Spleen (tissue), 7 donors: ENCODE results near the gene FLG.

Experiments
- POLR2A ChIP-seq, 3 donors: fragments of 450-650 bp; IDR thresholded peaks; one replicate each; pipeline ENCODE4 v1.5.1; 2017; ENCODE audit warnings: antibody characterized with exemption in 3 of 3, mild to moderate bottlenecking in 1 of 3
- TF ChIP-seq, protein P1 (sequence below), 11 experiments: fragments of 200-600 bp in 7 of 11; fragments of 450-650 bp in 4 of 11; sonication (generic) in 4 of 11; IDR thresholded peaks in 8 of 11; conservative IDR thresholded peaks in 3 of 11; 1 replicate in 7 of 11; 2 replicates in 4 of 11; pipeline versions ENCODE4 v1.4.0 to v1.8.0; 2016 to 2021; ENCODE audit warnings: antibody characterized with exemption in 11 of 11, inconsistent platforms in 4 of 11, mild to moderate bottlenecking in 1 of 11
- donor health status: DM: no; HTN: no; CAD: no; lungs with moderate emphysema.
- donor health status: DM: no; HTN: no; CAD: no.
- donor health status: DM: no; HTN: no; CAD: no.

DNA sequence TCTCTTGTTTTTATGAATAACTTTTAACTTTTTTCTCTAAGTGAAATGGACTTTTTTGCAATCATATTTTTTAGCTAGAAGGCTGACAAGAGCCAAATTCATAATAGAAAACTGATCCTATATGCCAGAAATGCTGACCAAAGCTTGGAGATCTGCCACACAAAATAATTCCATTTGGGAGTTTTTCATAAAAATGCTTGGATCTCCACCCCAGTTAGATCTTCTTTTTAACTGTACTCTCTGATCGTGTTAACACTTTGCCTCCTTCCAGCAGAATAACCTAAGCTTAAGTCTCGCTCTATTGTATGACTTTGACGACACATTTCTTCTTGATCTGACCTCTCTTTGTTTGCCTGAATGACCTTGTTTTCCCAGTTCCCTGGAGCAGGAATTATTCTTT lies 18.0 kb upstream of the FLG start:
- TF ChIP-seq, protein P1, sequence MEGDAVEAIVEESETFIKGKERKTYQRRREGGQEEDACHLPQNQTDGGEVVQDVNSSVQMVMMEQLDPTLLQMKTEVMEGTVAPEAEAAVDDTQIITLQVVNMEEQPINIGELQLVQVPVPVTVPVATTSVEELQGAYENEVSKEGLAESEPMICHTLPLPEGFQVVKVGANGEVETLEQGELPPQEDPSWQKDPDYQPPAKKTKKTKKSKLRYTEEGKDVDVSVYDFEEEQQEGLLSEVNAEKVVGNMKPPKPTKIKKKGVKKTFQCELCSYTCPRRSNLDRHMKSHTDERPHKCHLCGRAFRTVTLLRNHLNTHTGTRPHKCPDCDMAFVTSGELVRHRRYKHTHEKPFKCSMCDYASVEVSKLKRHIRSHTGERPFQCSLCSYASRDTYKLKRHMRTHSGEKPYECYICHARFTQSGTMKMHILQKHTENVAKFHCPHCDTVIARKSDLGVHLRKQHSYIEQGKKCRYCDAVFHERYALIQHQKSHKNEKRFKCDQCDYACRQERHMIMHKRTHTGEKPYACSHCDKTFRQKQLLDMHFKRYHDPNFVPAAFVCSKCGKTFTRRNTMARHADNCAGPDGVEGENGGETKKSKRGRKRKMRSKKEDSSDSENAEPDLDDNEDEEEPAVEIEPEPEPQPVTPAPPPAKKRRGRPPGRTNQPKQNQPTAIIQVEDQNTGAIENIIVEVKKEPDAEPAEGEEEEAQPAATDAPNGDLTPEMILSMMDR (IDR thresholded peaks at IDR 0.05 in 8 of 11, conservative IDR thresholded peaks at IDR 0.05 in 3 of 11): no peak
- TF ChIP-seq POLR2A (IDR thresholded peaks at IDR 0.05): no peak
